ENCODE measurements around the gene PIGN.

GRCh38 chr18:62151068-62151771 lies 35.6 kb downstream of the PIGN start:
- TF ChIP-seq CTCF (IDR thresholded peaks at IDR 0.05) (no peak), POLR2A (IDR thresholded peaks at IDR 0.05) (no peak)
